ENCODE results near the gene RPA4. TPM values are rescaled to one million over a fixed set of nuclear protein-coding genes. Genes with fewer than 3 reads are reported as not detected.

RPA4 gene
- total and polyA plus RNA-seq, 2 donors (not counting 1 experiment from before 2014, with no cell fraction given) = 0.31 to 2.7 TPM

DNA sequence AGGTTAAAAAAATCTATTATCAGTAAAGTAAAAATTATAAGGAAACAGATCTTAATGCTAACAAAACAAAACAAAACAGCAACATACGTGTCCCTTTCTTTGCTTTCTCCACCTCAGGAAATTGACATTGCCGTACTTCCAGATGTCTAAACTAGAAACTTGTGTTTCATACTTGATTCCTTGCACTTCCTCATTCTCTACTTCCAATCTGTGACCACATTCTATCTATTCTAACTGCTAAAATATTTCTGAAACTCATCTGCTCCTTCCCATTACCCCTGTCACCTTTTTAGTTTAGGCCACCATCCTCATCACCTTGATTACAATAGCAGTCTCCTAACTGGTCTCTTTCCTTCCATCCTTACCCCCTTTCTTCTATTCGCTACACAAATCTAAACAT, 22.5 kb upstream of the RPA4 start:
- peaks cover 0 to 4% (median 0%) of the 10 kb centered on the region in 3 donors for H3K9me3 ChIP-seq (ENCODE audit: control extremely low read depth in 1 of 3, control insufficient read depth in 2 of 3, insufficient read depth in 1 of 3, low read length in 2 of 3)
- 0% methylated on average over 1 of the region's 3 CpGs for WGBS (ENCODE audit: insufficient coverage)
- DNase-seq (peak; percentile 6), ATAC-seq (ENCODE audit: low read depth) (peak; percentile 28)
- H3K4me1 Mint-ChIP-seq = peaks cover 17% of the 10 kb centered on the region
- H4K20me1 ChIP-seq (ENCODE audit: control insufficient read depth, insufficient read depth, low read length, poor library complexity, severe bottlenecking) = no peaks in the 10 kb centered on the region
- no peaks in the 10 kb centered on the region for H3K36me3 ChIP-seq (replicated peaks in 1 of 2; ENCODE audit: control extremely low read depth in 1 of 2, control insufficient read depth in 1 of 2, extremely low read depth in 1 of 2, insufficient read depth in 2 of 2, low read length in 1 of 2)
- H3K4me3 Mint-ChIP-seq = peak overlapping the region; percentile 47
- H2AFZ ChIP-seq (ENCODE audit: insufficient read depth, low read depth, low read length, poor library complexity, severe bottlenecking) = no peak overlapping the region
- no peaks in the 10 kb centered on the region for H3K9me3 Mint-ChIP-seq (ENCODE audit: insufficient read depth)
- TF ChIP-seq, protein P1, sequence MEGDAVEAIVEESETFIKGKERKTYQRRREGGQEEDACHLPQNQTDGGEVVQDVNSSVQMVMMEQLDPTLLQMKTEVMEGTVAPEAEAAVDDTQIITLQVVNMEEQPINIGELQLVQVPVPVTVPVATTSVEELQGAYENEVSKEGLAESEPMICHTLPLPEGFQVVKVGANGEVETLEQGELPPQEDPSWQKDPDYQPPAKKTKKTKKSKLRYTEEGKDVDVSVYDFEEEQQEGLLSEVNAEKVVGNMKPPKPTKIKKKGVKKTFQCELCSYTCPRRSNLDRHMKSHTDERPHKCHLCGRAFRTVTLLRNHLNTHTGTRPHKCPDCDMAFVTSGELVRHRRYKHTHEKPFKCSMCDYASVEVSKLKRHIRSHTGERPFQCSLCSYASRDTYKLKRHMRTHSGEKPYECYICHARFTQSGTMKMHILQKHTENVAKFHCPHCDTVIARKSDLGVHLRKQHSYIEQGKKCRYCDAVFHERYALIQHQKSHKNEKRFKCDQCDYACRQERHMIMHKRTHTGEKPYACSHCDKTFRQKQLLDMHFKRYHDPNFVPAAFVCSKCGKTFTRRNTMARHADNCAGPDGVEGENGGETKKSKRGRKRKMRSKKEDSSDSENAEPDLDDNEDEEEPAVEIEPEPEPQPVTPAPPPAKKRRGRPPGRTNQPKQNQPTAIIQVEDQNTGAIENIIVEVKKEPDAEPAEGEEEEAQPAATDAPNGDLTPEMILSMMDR (IDR thresholded peaks at IDR 0.05) = no peak
- no peak for TF ChIP-seq EZH2 (IDR thresholded peaks at IDR 0.05; ENCODE audit: borderline replicate concordance, insufficient read depth, low read depth, low read length, poor library complexity, severe bottlenecking)
- H3K27ac ChIP-seq (ENCODE audit: low read length in 2 of 2) = no peak overlapping the region
- POLR2A ChIA-PET = no interaction called here
- intact Hi-C loops (cut with micrococcal nuclease) = no loop called here
- H3K4me3 ChIP-seq (ENCODE audit: control extremely low read depth in 1 of 5, extremely low read depth in 1 of 5, insufficient read depth in 1 of 5, low read depth in 2 of 5, low read length in 4 of 5) = no peak overlapping the region
- H3K79me2 ChIP-seq (ENCODE audit: control insufficient read depth, insufficient read depth, low read length) = no peaks in the 10 kb centered on the region
- H3K27me3 ChIP-seq (replicated peaks in 1 of 4; ENCODE audit: control extremely low read depth in 1 of 4, control insufficient read depth in 3 of 4, insufficient read depth in 4 of 4, low read length in 3 of 4) = no peaks in the 10 kb centered on the region
- H3K4me2 ChIP-seq (replicated peaks; ENCODE audit: low read depth, low read length, poor library complexity, severe bottlenecking) = peak overlapping the region; percentile 20
- CTCF ChIA-PET = no interaction called here
- peak overlapping the region; percentile 12 for H3K27ac Mint-ChIP-seq
- H3K9ac ChIP-seq (ENCODE audit: low read length) = no peak overlapping the region
- no peaks in the 10 kb centered on the region for H3K27me3 Mint-ChIP-seq
- H3K4me1 ChIP-seq (ENCODE audit: control insufficient read depth in 2 of 2, insufficient read depth in 2 of 2, low read length in 2 of 2) = peaks cover 0 to 3% of the 10 kb centered on the region in 2 donors

DNA sequence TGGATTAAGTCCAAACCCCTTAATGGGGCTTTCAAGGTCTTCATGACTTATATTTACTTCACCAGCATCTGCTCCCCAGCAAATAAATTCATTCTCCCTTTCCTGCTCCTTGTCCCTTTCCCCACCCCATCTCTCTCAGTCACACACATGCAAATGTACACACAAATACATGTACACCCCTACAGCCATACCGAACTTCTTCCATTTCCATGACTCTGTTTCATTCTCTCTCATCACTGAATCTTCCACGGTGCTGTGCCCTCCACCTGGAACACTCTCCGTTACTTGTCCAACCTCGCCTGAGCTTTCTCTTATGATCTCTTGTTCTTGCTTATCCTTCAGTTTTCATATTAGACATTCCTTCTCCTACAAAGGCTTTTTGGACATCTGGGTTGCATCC, 22.0 kb upstream of the RPA4 start:
- DNase-seq = no peak

More for the DNA sequence above, 22.0 kb upstream of the RPA4 start:
- no peaks in the 10 kb centered on the region for H3K9me3 Mint-ChIP-seq (ENCODE audit: insufficient read depth)
- TF ChIP-seq, protein P1 (IDR thresholded peaks at IDR 0.05) = no peak
- no peak for TF ChIP-seq EZH2 (IDR thresholded peaks at IDR 0.05; ENCODE audit: borderline replicate concordance, insufficient read depth, low read depth, low read length, poor library complexity, severe bottlenecking)
- ATAC-seq (ENCODE audit: low read depth) = no peak
- 83% methylated on average over 1 of the region's 4 CpGs for WGBS (ENCODE audit: insufficient coverage)
- H3K27ac Mint-ChIP-seq = no peak overlapping the region
- H3K9ac ChIP-seq (ENCODE audit: low read length) = no peak overlapping the region
- H3K27me3 Mint-ChIP-seq = no peaks in the 10 kb centered on the region
- H3K4me2 ChIP-seq (replicated peaks; ENCODE audit: low read depth, low read length, poor library complexity, severe bottlenecking) = peak overlapping the region; percentile 20
- no peaks in the 10 kb centered on the region for H3K27me3 ChIP-seq (replicated peaks in 1 of 4; ENCODE audit: control extremely low read depth in 1 of 4, control insufficient read depth in 3 of 4, insufficient read depth in 4 of 4, low read length in 3 of 4)
- POLR2A ChIA-PET = no interaction called here
- intact Hi-C loops (cut with micrococcal nuclease) = no loop called here
- H3K27ac ChIP-seq (ENCODE audit: low read length in 2 of 2) = no peak overlapping the region
- CTCF ChIA-PET = no interaction called here
- H3K4me1 ChIP-seq (ENCODE audit: control insufficient read depth in 2 of 2, insufficient read depth in 2 of 2, low read length in 2 of 2) = peaks cover 0 to 3% of the 10 kb centered on the region in 2 donors
- H3K36me3 ChIP-seq (replicated peaks in 1 of 2; ENCODE audit: control extremely low read depth in 1 of 2, control insufficient read depth in 1 of 2, extremely low read depth in 1 of 2, insufficient read depth in 2 of 2, low read length in 1 of 2) = no peaks in the 10 kb centered on the region
- H3K9me3 ChIP-seq (ENCODE audit: control extremely low read depth in 1 of 3, control insufficient read depth in 2 of 3, insufficient read depth in 1 of 3, low read length in 2 of 3) = peaks cover 0 to 4% (median 0%) of the 10 kb centered on the region in 3 donors
- peaks cover 17% of the 10 kb centered on the region for H3K4me1 Mint-ChIP-seq
- H3K4me3 Mint-ChIP-seq = no peak overlapping the region
- H3K79me2 ChIP-seq (ENCODE audit: control insufficient read depth, insufficient read depth, low read length) = no peaks in the 10 kb centered on the region
- no peak overlapping the region for H2AFZ ChIP-seq (ENCODE audit: insufficient read depth, low read depth, low read length, poor library complexity, severe bottlenecking)
- H3K4me3 ChIP-seq (ENCODE audit: control extremely low read depth in 1 of 5, extremely low read depth in 1 of 5, insufficient read depth in 1 of 5, low read depth in 2 of 5, low read length in 4 of 5) = no peak overlapping the region
- H4K20me1 ChIP-seq (ENCODE audit: control insufficient read depth, insufficient read depth, low read length, poor library complexity, severe bottlenecking) = no peaks in the 10 kb centered on the region
